Omental fat pad (tissue), 4 donors: ENCODE data around the gene NSMCE1. TPM values are rescaled to one million over a fixed set of nuclear protein-coding genes. Genes with fewer than 3 reads are reported as not detected.

ENCODE experiments used
- ATAC-seq: fragments of 150-250 bp; one replicate; pipeline ENCODE4 v1.9.1; 2016; ENCODE audit warnings: mild to moderate bottlenecking, moderate library complexity; ENCODE audit not compliant: low FRiP score
- DNase-seq: peaks from one replicate; pipeline ENCODE4 v3.0.0-alpha.2; 2019; ENCODE audit warnings: low spot score
- CTCF ChIP-seq, 3 donors: fragments of 450-650 bp; IDR thresholded peaks; one replicate each; pipeline ENCODE4 v1.5.1; 2016 to 2017; ENCODE audit warnings: antibody characterized with exemption in 3 of 3, mild to moderate bottlenecking in 3 of 3, moderate library complexity in 2 of 3
- total RNA-seq, 4 donors: library from RNA; depleted of rRNA; stranded (reverse); fragments of >200 nt; gene quantifications; one replicate each; pipeline ENCODE4 v1.1.0, GENCODE V29; 2016

The NSMCE1 gene
- total RNA-seq, 4 donors from 2014 or later = 30.3 to 53.0 (median 43.9) TPM

GRCh38 chr16:27242398-27242797, 26.2 kb downstream of the NSMCE1 start:
- ATAC-seq (no peak), DNase-seq (no peak)
- no peak for TF ChIP-seq CTCF (IDR thresholded peaks at IDR 0.05)

- TF ChIP-seq CTCF (IDR thresholded peaks at IDR 0.05) = no peak
- DNase-seq (no peak), ATAC-seq (no peak)
Observed at GRCh38 chr16:27241658-27242057, 26.9 kb downstream of the NSMCE1 start.

DNA sequence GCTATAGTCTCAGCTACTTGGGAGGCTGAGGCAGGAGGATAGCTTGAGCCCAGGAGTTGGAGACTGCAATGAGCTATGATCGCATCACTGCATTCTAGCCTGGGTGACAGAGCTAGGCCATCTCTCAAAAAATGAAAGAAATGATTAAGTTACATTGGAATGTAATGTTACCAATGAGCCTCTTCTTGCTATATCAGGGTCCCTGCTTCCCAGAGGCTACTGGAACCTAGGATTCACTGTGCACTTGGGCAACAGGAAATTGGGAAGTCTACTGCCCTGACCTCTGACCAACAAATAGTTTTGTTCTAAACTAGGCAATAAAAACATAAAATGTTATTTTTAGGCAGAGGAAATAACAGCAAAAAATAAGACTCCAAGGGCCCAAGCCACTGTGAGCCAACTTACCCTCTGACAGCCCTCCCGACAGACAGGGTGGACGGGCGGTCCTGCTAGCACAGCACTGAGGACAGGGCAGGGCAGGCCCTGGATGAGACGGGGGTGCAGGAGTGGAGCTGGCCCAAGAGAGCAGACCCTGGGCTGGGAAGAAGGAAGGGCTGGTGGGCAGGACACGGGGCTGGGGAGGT, 27.5 kb downstream of the NSMCE1 start:
- TF ChIP-seq CTCF (IDR thresholded peaks at IDR 0.05) = no peak
- ATAC-seq (no peak), DNase-seq (peak; percentile 17)

GRCh38 chr16:27239906-27240655, 28.5 kb downstream of the NSMCE1 start:
- ATAC-seq (no peak), DNase-seq (peak; percentile 12)
- no peak for TF ChIP-seq CTCF (IDR thresholded peaks at IDR 0.05)

GRCh38 chr16:27239026-27239425, 29.5 kb downstream of the NSMCE1 start:
- TF ChIP-seq CTCF (IDR thresholded peaks at IDR 0.05) = no peak
- ATAC-seq = no peak
- peak; percentile 18 for DNase-seq

DNA sequence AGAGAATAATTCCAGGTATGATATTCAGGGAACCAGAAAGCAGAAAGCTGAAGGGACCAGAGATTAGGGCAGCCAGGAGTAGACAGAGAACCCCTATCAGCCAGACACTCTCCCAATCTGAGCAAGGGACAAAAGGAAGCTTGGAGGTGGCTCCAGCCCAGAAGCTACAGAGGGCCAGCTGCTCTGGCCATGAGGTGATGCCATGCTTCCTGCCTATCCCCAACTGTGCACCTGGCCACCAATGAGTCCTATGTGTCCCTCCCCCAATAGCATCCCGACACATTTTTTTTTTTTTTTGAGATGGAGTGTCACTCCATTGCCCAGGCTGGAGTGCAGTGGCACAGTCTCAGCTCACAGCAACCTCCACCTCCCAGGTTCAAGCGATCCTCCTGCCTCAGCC, 30.0 kb downstream of the NSMCE1 start:
- peak; percentile 11 for DNase-seq
- TF ChIP-seq CTCF (IDR thresholded peaks at IDR 0.05) = no peak
- no peak for ATAC-seq
